Naive thymus-derived CD4-positive, alpha-beta T cell (primary cell): ENCODE measurements around the gene MRPL23. TPM values are rescaled to one million over a fixed set of nuclear protein-coding genes. Genes with fewer than 3 reads are reported as not detected.

ENCODE experiments used
- ATAC-seq: fragments of 150-1000 bp; cut with Tn5 transposase; 2 replicates; pipeline ENCODE4 v1.10.0; 2021; ENCODE audit warnings: mild to moderate bottlenecking, moderate library complexity
- CTCF ChIA-PET: fragments of 350-600 bp; sonication (Branson Sonifier 250); formaldehyde crosslinking; loops from one replicate; lab custom pipeline; 2021; ENCODE audit warnings: antibody characterized with exemption; lab: Charles Lee
- POLR2A ChIA-PET: fragments of 350-600 bp; sonication (Branson Sonifier 250); formaldehyde crosslinking; loops from one replicate; lab custom pipeline; 2021; ENCODE audit warnings: antibody characterized with exemption, inconsistent platforms; lab: Charles Lee
- DNase-seq, 9 donors: peaks; one replicate each; pipeline versions ENCODE4 v3.0.0 to v3.0.0-alpha.2; 2020 to 2022; ENCODE audit warnings: mixed read lengths in 1 of 9
- H3K27ac ChIP-seq: one replicate; pipeline ENCODE4 v1.7.0; 2013; ENCODE audit warnings: mild to moderate bottlenecking, low read depth, low read length, moderate library complexity
- H3K27me3 ChIP-seq, 2 donors: one replicate each; pipeline ENCODE4 v1.7.0; 2013; ENCODE audit warnings: low read length in 2 of 2, mild to moderate bottlenecking in 2 of 2, moderate library complexity in 2 of 2; ENCODE audit not compliant: control insufficient read depth in 2 of 2, insufficient read depth in 2 of 2
- H3K36me3 ChIP-seq, 3 experiments: 1 replicate in 2 of 3; 2 replicates in 1 of 3; pipeline ENCODE4 v1.7.0; 2013; ENCODE audit warnings: low read length in 3 of 3, mild to moderate bottlenecking in 3 of 3, moderate library complexity in 1 of 3; ENCODE audit not compliant: insufficient read depth in 3 of 3, control insufficient read depth in 2 of 3
- H3K4me1 ChIP-seq, 2 donors: one replicate each; pipeline ENCODE4 v1.7.0; 2013; ENCODE audit warnings: low read length in 2 of 2, mild to moderate bottlenecking in 2 of 2, moderate library complexity in 1 of 2; ENCODE audit not compliant: control insufficient read depth in 2 of 2, insufficient read depth in 2 of 2
- H3K4me3 ChIP-seq: 2 replicates; pipeline ENCODE4 v1.7.0; 2013; ENCODE audit warnings: mild to moderate bottlenecking, low read length
- H3K9me3 ChIP-seq, 3 experiments: 1 replicate in 2 of 3; 2 replicates in 1 of 3; pipeline ENCODE4 v1.7.0; 2013; ENCODE audit warnings: low read length in 3 of 3; ENCODE audit not compliant: control insufficient read depth in 2 of 3
- H3K27ac Mint-ChIP-seq, 9 donors: one replicate each; pipeline ENCODE4 v1.8.0; 2020 to 2022; ENCODE audit warnings: mixed read lengths in 9 of 9, mild to moderate bottlenecking in 8 of 9, moderate library complexity in 5 of 9, inconsistent platforms in 2 of 9
- H3K27me3 Mint-ChIP-seq, 5 donors: one replicate each; pipeline ENCODE4 v1.8.0; 2021 to 2022; ENCODE audit warnings: mixed read lengths in 5 of 5, mild to moderate bottlenecking in 1 of 5
- H3K36me3 Mint-ChIP-seq, 5 donors: one replicate each; pipeline ENCODE4 v1.8.0; 2020 to 2022; ENCODE audit warnings: mixed read lengths in 5 of 5, mild to moderate bottlenecking in 3 of 5, inconsistent platforms in 1 of 5
- H3K4me1 Mint-ChIP-seq, 7 donors: one replicate each; pipeline ENCODE4 v1.8.0; 2020 to 2022; ENCODE audit warnings: mixed read lengths in 7 of 7, mild to moderate bottlenecking in 3 of 7, inconsistent platforms in 1 of 7
- H3K4me3 Mint-ChIP-seq, 10 donors: one replicate each; pipeline ENCODE4 v1.8.0; 2020 to 2022; ENCODE audit warnings: mild to moderate bottlenecking in 10 of 10, mixed read lengths in 10 of 10, moderate library complexity in 6 of 10, inconsistent platforms in 2 of 10
- H3K9me3 Mint-ChIP-seq, 11 donors: one replicate each; pipeline ENCODE4 v1.8.0; 2020 to 2022; ENCODE audit warnings: mixed read lengths in 11 of 11, mild to moderate bottlenecking in 4 of 11, inconsistent platforms in 1 of 11, moderate library complexity in 1 of 11
- intact Hi-C, 2 donors: fragments of 100-400 bp; cut with micrococcal nuclease; formaldehyde crosslinking; loops; one replicate each; pipeline ENCODE4 v1.15.1; 2023
- polyA plus RNA-seq, 2 donors: library from polyadenylated mRNA; unstranded; fragments of 300-500 nt; fragmentation: Illumina TruSeq; gene quantifications; one replicate each; pipeline ENCODE4 v1.2.3, GENCODE V29; 2021
- total RNA-seq, 6 experiments: library from RNA in 5 of 6; stranded (reverse) in 5 of 6; gene quantifications; 1 replicate in 5 of 6; 2 replicates in 1 of 6; pipeline ENCODE4 v1.2.3 and lab custom pipeline; 2021 to 2026

MRPL23 gene
- total and polyA plus RNA-seq, 7 experiments from 2014 or later = 11.3 to 54.8 (median 46.9) TPM

DNA sequence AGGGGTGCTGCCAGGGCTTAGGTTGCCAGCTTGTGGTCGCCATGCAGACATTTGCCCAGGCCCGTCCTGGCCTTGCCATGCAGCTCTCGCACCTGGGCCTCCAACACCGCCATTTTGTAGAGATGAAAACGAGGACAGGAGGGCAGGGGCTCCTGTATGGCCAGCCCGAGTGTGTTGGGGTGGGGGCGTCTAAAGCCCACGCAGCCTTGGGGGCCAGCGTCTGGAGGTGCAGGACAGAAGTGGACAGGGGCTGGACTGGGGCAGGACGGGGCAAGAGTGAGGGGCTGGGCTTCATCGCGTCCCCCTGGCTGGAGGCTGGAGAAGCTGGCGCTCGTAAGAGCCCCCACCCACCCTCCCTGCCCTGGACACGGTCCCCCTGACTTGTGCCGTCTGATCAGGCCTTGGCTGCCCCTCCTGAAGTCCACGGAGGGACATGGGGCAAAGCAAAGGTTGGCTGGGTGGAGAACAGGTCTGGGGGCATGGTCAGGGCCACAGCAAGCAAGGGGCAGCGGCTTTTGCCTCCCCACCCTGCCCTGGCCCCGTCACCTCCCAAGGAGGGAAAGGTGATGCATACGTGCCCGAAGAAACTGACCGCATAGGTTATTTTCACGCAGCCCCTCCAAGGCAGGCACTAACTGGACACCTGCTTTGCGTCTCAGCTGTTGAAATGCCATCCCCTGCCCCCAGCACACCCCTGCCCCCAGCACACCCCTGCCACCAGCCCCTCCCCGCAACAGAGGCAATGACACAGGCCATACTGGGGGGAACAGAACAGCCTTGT lies 26.8 kb upstream of the MRPL23 start:
- peaks cover 9 to 24% (median 14%) of the 10 kb centered on the region in 7 donors for H3K4me1 Mint-ChIP-seq

DNA sequence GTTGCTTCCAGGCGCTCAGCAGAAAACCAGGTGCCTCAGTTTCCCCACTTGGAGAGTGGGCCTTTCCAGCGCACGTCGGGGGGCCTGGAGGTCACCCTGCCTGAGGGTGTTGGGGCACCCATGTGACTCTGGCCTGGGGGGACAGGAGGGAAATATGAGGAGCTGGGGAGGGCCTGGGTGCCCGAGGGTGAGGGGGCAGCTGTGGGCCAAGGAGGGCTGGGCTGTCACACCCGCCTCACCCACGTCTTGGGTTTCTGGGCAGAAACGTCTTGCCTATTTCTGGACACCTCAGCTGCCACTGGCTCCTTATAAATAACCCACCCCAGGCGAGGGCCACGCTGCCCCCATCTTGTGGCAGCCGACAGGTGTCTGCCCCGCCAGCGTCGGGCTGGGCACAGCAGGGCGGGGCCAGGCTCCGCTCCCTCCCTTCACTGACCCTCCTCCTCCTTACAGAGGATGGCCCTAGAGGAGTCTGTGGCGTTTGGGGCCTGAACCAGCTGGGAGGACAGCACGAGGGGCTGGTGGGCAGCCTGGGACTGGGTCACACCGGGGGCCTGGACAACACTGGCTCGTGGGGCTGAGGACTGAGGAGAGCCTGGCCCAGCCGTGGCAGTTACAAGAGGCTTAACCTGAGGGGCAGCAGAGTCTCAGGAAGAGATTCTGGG lies 26.1 kb upstream of the MRPL23 start:
- Histone ChIP-seq H3K4me3 (no peak overlapping the region), H3K4me1 (no peaks in the 10 kb centered on the region), H3K36me3 (no peaks in the 10 kb centered on the region), H3K27ac (no peak overlapping the region), H3K9me3 (no peaks in the 10 kb centered on the region), H3K27me3 (no peaks in the 10 kb centered on the region)
- POLR2A ChIA-PET = interaction anchor here (0.6 to 2.3 kb wide), 5 partner anchors 14 to 1823 kb away, joined by 3 to 13 read pairs (median 4); partner anchors contain the start of gene PRR33
- Mint-ChIP-seq H3K36me3 (peaks cover 0 to under 1% (median 0%) of the 10 kb centered on the region in 5 donors), H3K4me1 (peaks cover 4 to 20% (median 8%) of the 10 kb centered on the region in 7 donors), H3K9me3 (no peaks in the 10 kb centered on the region), H3K27me3 (peaks cover 0 to 7% (median 0%) of the 10 kb centered on the region in 5 donors), H3K4me3 (no peak overlapping the region), H3K27ac (peak overlapping the region in 1 of 9 donors; percentile 36)
- no peak for ATAC-seq
- CTCF ChIA-PET = interaction anchor here (0.5 to 1.0 kb wide), 5 partner anchors 28 to 226 kb away, joined by 3 to 4 read pairs (median 3); no protein-coding TSS in a partner anchor
- no peak for DNase-seq
- intact Hi-C loops = no loop called here

More for the DNA sequence above, 26.8 kb upstream of the MRPL23 start:
- Mint-ChIP-seq H3K36me3 (peaks cover 0 to 4% (median 0%) of the 10 kb centered on the region in 5 donors), H3K27me3 (peaks cover 0 to 7% (median under 1%) of the 10 kb centered on the region in 5 donors), H3K27ac (peak overlapping the region in 1 of 9 donors; percentile 13), H3K9me3 (no peaks in the 10 kb centered on the region), H3K4me3 (no peak overlapping the region)
- H3K4me3 ChIP-seq = no peak overlapping the region
- no peak overlapping the region for H3K27ac ChIP-seq
- CTCF ChIA-PET = interaction anchor here (0.6 kb wide), 1 partner anchor 37 kb away, joined by 4 read pairs; no protein-coding TSS in a partner anchor
- H3K4me1 ChIP-seq = no peaks in the 10 kb centered on the region
- ATAC-seq = no peak
- DNase-seq = no peak
- H3K36me3 ChIP-seq = no peaks in the 10 kb centered on the region
- H3K9me3 ChIP-seq = no peaks in the 10 kb centered on the region
- POLR2A ChIA-PET = interaction anchor here (0.7 to 2.3 kb wide), 3 partner anchors 28 to 72 kb away, joined by 3 to 13 read pairs (median 5); partner anchors contain the start of gene PRR33
- intact Hi-C loops = no loop called here
- H3K27me3 ChIP-seq = no peaks in the 10 kb centered on the region

GRCh38 chr11:1921574-1922141 lies 25.5 kb upstream of the MRPL23 start:
- Histone ChIP-seq H3K36me3 (no peaks in the 10 kb centered on the region), H3K27ac (no peak overlapping the region), H3K27me3 (no peaks in the 10 kb centered on the region), H3K4me3 (no peak overlapping the region), H3K4me1 (no peaks in the 10 kb centered on the region), H3K9me3 (no peaks in the 10 kb centered on the region)
- POLR2A ChIA-PET = interaction anchor here (0.6 to 2.3 kb wide), 5 partner anchors 14 to 1822 kb away, joined by 3 to 13 read pairs (median 4); partner anchors contain the start of gene PRR33
- no peak overlapping the region for H3K4me3 Mint-ChIP-seq
- CTCF ChIA-PET = interaction anchor here (0.5 to 1.0 kb wide), 6 partner anchors 27 to 227 kb away, joined by 3 to 4 read pairs (median 3); partner anchors contain the start of gene PRR33
- no peak for DNase-seq
- H3K36me3 Mint-ChIP-seq = no peaks in the 10 kb centered on the region
- H3K27ac Mint-ChIP-seq = peak overlapping the region in 1 of 9 donors; percentile 36
- peaks cover 0 to 7% (median 2%) of the 10 kb centered on the region in 5 donors for H3K27me3 Mint-ChIP-seq
- ATAC-seq = no peak
- intact Hi-C loops = no loop called here
- peaks cover 3 to 18% (median 9%) of the 10 kb centered on the region in 7 donors for H3K4me1 Mint-ChIP-seq
- H3K9me3 Mint-ChIP-seq = no peaks in the 10 kb centered on the region

DNA sequence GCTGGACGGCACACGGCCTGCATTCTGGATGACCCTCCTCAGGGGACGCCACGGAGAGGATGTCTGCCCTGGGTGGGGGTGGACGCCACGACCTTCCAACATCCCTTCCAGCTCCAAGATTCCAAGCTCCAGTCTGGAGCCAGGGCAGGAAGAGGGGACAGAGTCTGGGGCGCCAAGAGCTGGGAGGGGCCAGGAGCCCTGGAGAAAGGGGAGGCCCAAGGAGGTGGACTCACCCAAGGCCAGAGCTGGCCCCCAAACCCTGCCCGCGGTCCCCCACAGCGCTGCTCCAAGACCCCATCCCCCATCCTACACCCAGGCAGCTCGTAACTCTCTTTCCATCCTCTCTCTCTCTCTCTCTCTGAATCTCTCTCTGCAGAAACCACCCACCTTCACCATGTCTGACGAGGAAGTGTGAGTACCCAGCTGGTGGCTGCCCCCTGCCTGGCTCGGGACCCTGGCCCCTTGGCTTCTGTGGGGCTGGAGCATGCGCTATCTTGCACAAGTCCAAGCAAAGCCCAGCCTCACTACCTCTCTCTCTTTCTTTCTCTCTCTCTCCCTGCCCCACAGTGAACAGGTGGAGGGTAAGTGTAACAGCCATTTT lies 24.6 kb upstream of the MRPL23 start:
- H3K4me1 ChIP-seq = no peaks in the 10 kb centered on the region
- Mint-ChIP-seq H3K4me3 (no peak overlapping the region), H3K4me1 (peaks cover 3 to 12% (median 7%) of the 10 kb centered on the region in 7 donors), H3K9me3 (no peaks in the 10 kb centered on the region), H3K36me3 (no peaks in the 10 kb centered on the region), H3K27ac (peak overlapping the region in 2 of 9 donors; percentile 30 to 39), H3K27me3 (peaks cover 0 to 7% (median 3%) of the 10 kb centered on the region in 5 donors)
- no peak overlapping the region for H3K27ac ChIP-seq
- CTCF ChIA-PET = interaction anchor here (1.0 kb wide), 1 partner anchor 31 kb away, joined by 4 read pairs; the partner anchor contains the start of gene PRR33
- H3K4me3 ChIP-seq = no peak overlapping the region
- no peaks in the 10 kb centered on the region for H3K27me3 ChIP-seq
- POLR2A ChIA-PET = interaction anchor here (0.8 to 2.3 kb wide), 3 partner anchors 21 to 32 kb away, joined by 4 to 13 read pairs (median 4); partner anchors contain the start of genes MRPL23 and PRR33
- no peak for DNase-seq
- intact Hi-C loops = no loop called here
- no peaks in the 10 kb centered on the region for H3K36me3 ChIP-seq
- no peaks in the 10 kb centered on the region for H3K9me3 ChIP-seq
- ATAC-seq = no peak

DNA sequence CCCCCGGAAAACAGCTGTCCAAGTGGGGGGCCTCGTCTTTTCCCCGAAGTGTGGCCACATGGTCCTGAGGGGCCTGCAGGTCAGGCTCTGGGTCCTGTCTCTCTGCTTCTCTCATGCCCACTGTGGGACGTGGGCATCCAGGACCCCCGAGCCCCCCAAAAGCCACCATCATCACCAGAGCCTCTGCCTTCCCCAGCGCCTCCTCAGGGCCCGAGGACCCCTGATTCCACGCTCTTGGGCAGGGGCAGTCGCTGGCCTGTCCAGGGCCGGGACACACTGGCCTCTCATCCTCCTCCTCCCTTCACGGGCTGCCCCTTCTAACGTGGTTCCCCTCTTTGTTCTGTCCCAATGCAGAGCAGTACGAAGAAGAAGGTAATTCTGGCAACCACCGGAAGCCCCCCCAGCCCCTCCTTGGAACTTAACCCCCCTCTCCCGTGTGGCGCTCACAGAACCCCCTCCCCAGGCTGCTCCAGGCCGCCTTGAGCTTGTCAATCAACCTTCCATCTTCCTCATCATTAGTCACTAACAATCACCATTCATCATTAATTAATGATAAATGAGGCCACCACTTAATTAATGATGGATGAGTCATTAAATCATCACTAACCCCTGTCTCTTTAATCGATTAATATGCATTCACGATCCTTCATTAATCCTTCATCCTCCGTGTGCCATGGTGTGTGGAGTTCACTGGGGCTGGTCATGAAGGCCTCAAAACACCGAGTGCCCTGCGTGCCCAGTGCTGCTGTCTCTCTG lies 23.8 kb upstream of the MRPL23 start:
- no peaks in the 10 kb centered on the region for H3K9me3 ChIP-seq
- peak overlapping the region in 2 of 9 donors; percentile 14 to 48 for H3K27ac Mint-ChIP-seq
- H3K4me1 ChIP-seq = no peaks in the 10 kb centered on the region
- no peaks in the 10 kb centered on the region for H3K9me3 Mint-ChIP-seq
- ChIA-PET CTCF (interaction anchor here (0.7 kb wide), 1 partner anchor 68 kb away, joined by 3 read pairs; no protein-coding TSS in a partner anchor), POLR2A (interaction anchor here (2.3 kb wide), 1 partner anchor 32 kb away, joined by 13 read pairs; the partner anchor contains the start of gene PRR33)
- H3K4me3 Mint-ChIP-seq = no peak overlapping the region
- intact Hi-C loops = no loop called here
- H3K36me3 Mint-ChIP-seq = no peaks in the 10 kb centered on the region
- H3K36me3 ChIP-seq = no peaks in the 10 kb centered on the region
- H3K4me1 Mint-ChIP-seq = peaks cover 3 to 10% (median 7%) of the 10 kb centered on the region in 7 donors
- no peak for ATAC-seq
- no peaks in the 10 kb centered on the region for H3K27me3 ChIP-seq
- DNase-seq = no peak
- H3K27ac ChIP-seq = no peak overlapping the region
- peaks cover 0 to 7% (median 3%) of the 10 kb centered on the region in 5 donors for H3K27me3 Mint-ChIP-seq
- no peak overlapping the region for H3K4me3 ChIP-seq
